ENCODE measurements around the gene TRIM33. TPM values are rescaled to one million over a fixed set of nuclear protein-coding genes. Genes with fewer than 3 reads are reported as not detected.
"Not testable (repeated sequence)": the region's sequence is repeated elsewhere in the genome, so short reads cannot be mapped to it uniquely, and the experiment has no call there.

The TRIM33 gene
- total RNA-seq, 1 donor = 66.4 TPM

DNA sequence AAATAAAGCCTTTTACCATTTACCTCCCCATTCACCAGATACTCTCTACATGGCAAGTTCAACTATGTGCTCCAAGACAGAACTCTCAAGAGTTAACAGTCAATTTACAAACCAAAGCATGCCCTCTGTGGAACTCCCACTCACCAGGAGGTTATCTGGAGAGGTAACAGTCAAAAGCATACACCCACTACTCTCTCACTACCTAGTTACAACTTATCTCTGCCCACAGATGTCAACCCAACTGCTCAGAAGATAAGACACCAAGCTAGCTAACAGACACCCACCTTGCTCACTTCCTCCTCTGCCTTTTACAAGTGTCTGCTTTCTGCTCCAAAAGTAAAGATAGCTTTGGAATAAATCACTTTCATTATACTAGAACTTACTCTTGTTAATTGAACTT is 131.0 kb downstream of the TRIM33 start:
- H3K4me1 ChIP-seq (ENCODE audit: insufficient read depth, low read length) = no peaks in the 10 kb centered on the region
- H3K4me3 ChIP-seq (ENCODE audit: low read length) = no peak overlapping the region
- H3K9me3 ChIP-seq (ENCODE audit: low read depth, low read length) = peaks cover 28% of the 10 kb centered on the region
- no peaks in the 10 kb centered on the region for H3K27me3 ChIP-seq (ENCODE audit: insufficient read depth, low read length)

DNA sequence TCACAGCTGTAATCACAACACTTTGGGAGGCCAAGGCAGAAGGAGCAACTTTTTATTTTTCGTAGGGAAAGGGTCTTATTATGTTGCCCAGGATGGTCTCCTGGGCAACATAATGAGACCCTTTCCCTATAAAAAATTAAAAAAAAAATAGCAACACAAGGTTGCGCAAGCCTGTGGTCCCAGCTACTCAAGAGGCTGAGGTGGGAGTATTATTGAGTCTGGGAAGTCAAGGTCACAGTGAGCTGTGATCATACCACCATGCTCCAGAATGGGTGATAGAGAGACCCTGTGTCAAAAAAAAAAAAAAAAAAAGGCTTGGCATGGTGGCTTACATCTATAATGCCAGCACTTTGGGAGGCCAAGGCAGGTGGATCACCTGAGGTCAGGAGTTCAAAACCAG is 131.6 kb downstream of the TRIM33 start:
- H3K4me1 ChIP-seq (ENCODE audit: insufficient read depth, low read length) = no peaks in the 10 kb centered on the region
- no peaks in the 10 kb centered on the region for H3K27me3 ChIP-seq (ENCODE audit: insufficient read depth, low read length)
- H3K9me3 ChIP-seq (ENCODE audit: low read depth, low read length) = peaks cover 21% of the 10 kb centered on the region
- no peak overlapping the region for H3K4me3 ChIP-seq (ENCODE audit: low read length)

DNA sequence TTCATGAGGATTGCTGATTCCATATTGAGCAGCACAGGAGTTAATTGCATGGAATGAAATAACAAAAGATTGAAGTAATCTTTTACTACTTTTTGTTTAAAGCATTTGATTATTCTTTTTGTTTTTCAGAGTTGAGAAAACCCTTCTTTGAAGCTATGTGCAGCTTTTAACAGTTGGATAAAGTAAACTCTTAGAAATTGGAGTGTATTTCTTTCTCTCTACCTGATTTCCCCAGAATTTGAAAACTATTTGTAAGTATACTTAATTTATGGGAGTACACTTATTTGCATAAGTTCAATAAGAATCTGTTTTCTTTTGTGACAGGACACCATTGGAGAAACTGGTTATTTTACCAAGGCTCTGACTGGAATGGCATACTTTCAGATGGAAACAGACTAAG is 133.6 kb downstream of the TRIM33 start:
- H3K4me3 ChIP-seq (ENCODE audit: low read length) = no peak overlapping the region
- H3K27me3 ChIP-seq (ENCODE audit: insufficient read depth, low read length) = no peaks in the 10 kb centered on the region

DNA sequence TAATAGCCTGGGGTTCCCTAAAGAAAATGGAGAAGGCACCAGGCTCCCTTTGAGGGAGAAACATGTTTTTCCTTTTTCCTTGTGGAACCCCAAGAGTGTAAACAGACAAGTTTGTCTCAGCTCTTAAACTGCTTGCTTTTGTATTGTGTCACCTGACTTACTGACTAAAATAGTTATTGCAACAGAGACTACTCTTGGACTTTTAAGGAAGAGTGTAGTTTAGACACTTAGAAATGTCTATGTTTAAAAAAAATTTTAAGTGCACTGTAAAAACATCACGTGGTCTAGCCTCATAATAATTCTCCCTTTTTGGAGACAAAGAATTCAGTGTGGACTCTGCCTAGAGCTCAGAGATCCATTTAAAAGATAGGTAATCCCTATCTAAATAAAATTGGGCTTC is 141.1 kb downstream of the TRIM33 start:
- Histone ChIP-seq H3K27me3 (ENCODE audit: insufficient read depth, low read length) (no peaks in the 10 kb centered on the region), H3K9me3 (ENCODE audit: low read depth, low read length) (peaks cover 9% of the 10 kb centered on the region), H3K4me1 (ENCODE audit: insufficient read depth, low read length) (no peaks in the 10 kb centered on the region), H3K4me3 (ENCODE audit: low read length) (no peak overlapping the region)

More for the DNA sequence above, 133.6 kb downstream of the TRIM33 start:
- Histone ChIP-seq H3K4me1 (ENCODE audit: insufficient read depth, low read length) (no peaks in the 10 kb centered on the region), H3K9me3 (ENCODE audit: low read depth, low read length) (peaks cover 28% of the 10 kb centered on the region)

DNA sequence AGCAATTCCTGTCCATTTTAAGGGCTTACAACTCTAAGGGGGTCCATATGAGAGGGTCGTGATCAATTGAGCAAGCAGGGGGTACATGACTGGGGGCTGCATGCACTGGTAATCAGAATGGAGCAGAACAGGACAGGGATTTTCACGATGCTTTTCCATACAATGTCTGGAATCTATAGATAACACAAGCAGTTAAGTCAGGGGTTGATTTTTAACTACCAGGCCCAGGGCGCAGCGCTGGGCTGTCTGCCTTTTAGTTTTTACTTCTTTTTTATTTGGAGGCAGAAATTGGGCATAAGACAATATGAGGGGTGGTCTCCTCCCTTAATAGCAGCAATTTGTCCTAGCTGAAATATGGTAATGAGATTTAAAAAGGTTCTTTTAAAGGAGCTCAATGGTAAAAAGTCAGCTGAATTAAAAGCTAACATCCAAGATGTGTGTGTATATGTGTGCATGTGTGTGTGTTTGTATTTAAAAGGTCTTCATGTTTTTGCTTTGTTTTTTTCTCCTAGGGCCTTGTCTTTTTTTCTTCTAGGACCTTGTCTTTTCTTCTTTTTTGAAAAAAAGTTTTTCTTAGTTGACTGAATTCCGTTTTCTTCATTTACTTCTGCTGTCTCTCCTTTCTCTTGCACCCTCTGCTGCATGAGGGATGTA is 141.6 kb downstream of the TRIM33 start:
- not testable (repeated sequence) for H3K4me3 ChIP-seq (ENCODE audit: low read length); H3K4me1 ChIP-seq (ENCODE audit: insufficient read depth, low read length); H3K27me3 ChIP-seq (ENCODE audit: insufficient read depth, low read length); H3K9me3 ChIP-seq (ENCODE audit: low read depth, low read length)

DNA sequence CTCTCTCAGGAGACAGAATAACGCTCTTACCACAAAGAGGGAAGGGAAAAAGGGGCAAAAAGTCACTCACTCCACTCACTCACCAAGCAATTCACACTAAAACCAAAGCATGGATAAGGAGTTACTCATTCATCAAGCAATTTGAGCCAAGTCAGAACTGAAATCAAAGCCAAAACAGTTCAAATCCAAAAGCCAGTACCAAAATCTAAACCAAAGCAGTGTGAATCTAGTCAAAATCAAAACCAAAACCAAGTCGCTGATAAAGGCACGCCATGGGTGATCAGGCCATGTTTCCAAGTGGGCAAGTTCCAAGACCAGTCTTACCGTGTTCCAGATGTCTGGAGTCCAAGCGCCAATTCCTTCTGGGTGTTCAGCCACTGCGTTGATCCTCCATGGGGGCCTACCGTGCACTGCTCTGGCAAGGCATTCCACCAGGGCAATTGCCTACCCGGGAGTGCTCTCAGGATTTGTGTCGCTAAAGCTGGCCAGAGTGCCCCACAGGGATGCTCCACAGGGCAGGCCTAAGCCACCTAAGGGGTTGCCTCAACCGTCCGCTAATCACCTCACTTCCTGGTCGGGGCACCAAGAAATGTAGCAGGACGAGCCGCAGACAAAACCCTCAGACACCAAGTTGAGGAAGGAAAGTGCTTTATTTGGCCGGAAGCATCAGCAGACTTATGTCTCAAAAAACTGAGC is 142.3 kb downstream of the TRIM33 start:
- Histone ChIP-seq H3K27me3 (ENCODE audit: insufficient read depth, low read length) (no peaks in the 10 kb centered on the region), H3K4me3 (ENCODE audit: low read length) (no peak overlapping the region), H3K9me3 (ENCODE audit: low read depth, low read length) (peaks cover 8% of the 10 kb centered on the region), H3K4me1 (ENCODE audit: insufficient read depth, low read length) (no peaks in the 10 kb centered on the region)

DNA sequence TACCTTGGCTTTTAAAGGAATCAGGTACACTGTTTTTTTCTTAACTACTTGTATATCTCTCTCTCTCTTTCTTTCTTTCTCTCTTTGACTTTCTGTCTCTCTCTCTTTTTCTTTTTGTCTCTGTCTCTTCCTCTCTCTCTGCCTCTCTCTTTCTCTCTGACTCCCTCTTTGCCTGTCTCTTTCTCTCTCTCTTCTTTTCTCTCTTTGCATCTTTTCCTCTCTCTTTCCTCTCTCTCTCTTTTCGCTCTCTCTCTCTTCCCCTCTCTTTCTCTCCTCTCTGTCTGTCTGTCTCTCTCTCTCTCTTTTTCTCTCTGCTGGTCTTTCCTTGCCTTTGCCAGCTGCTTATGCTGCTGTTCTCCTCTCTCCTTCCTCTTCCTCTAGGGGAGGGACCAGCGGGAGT is 143.2 kb downstream of the TRIM33 start:
- H3K4me1 ChIP-seq (ENCODE audit: insufficient read depth, low read length) = no peaks in the 10 kb centered on the region
- no peaks in the 10 kb centered on the region for H3K27me3 ChIP-seq (ENCODE audit: insufficient read depth, low read length)
- H3K4me3 ChIP-seq (ENCODE audit: low read length) = no peak overlapping the region
- peaks cover 13% of the 10 kb centered on the region for H3K9me3 ChIP-seq (ENCODE audit: low read depth, low read length)

DNA sequence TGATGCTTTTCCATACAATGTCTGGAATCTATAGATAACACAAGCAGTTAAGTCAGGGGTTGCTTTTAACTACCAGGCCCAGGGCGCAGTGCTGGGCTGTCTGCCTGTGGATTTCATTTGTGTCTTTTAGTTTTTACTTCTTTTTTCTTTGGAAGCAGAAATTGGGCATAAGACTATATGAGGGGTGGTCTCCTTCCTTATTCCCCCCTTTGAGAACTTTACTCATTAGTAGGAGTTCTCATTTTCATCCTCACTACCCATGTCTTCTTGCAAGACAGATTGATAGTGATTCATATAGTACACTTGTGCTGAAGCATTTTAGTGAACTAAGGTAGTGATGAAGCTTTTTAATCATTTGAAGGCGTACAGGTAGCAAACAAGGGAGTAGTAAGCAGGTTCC is 147.8 kb downstream of the TRIM33 start:
- peaks cover 17% of the 10 kb centered on the region for H3K9me3 ChIP-seq (ENCODE audit: low read depth, low read length)
- H3K27me3 ChIP-seq (ENCODE audit: insufficient read depth, low read length); H3K4me1 ChIP-seq (ENCODE audit: insufficient read depth, low read length); H3K4me3 ChIP-seq (ENCODE audit: low read length): not testable (repeated sequence)

DNA sequence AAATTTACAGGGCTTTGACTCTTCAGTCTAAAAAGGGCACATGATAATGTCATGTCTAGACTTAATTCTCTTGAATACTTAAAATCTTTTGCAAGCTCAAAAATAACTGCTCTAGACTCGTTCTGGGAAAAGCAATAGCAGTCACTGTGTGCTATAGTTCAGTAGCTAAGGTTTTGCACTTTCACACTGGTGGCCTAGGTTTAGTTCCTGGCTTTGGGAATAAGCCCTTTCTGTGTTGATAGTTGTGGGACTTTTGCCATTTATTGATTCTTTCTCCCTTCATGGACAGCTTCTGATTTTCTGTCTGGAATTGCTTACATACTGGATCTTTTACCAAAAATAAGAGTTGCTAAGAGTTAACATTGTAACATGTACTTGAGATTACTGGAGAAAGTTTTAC is 151.2 kb downstream of the TRIM33 start:
- Histone ChIP-seq H3K9me3 (ENCODE audit: low read depth, low read length) (peaks cover 17% of the 10 kb centered on the region), H3K4me1 (ENCODE audit: insufficient read depth, low read length) (no peaks in the 10 kb centered on the region), H3K4me3 (ENCODE audit: low read length) (no peak overlapping the region), H3K27me3 (ENCODE audit: insufficient read depth, low read length) (no peaks in the 10 kb centered on the region)

DNA sequence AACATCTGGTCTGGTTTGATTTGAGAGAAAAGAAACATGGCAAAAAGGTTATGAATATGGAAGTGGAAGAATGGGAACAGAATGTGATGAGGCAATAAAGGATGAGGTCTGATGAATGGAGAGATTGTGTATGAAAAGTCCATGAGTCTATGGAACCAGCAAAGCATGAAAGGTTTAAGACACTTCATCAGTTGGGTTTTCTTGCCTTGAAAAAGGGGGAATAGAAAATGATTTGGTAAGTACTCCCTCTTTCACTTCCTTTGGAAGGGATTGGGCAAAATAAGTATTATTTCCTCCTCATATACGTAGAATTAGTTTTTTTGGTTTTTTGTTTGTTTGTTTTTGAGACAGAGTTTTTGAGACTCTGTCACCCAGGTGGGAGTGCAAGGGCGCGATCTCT is 155.8 kb downstream of the TRIM33 start:
- Histone ChIP-seq H3K4me3 (ENCODE audit: low read length) (no peak overlapping the region), H3K9me3 (ENCODE audit: low read depth, low read length) (no peaks in the 10 kb centered on the region), H3K4me1 (ENCODE audit: insufficient read depth, low read length) (peaks cover 5% of the 10 kb centered on the region), H3K27me3 (ENCODE audit: insufficient read depth, low read length) (no peaks in the 10 kb centered on the region)

DNA sequence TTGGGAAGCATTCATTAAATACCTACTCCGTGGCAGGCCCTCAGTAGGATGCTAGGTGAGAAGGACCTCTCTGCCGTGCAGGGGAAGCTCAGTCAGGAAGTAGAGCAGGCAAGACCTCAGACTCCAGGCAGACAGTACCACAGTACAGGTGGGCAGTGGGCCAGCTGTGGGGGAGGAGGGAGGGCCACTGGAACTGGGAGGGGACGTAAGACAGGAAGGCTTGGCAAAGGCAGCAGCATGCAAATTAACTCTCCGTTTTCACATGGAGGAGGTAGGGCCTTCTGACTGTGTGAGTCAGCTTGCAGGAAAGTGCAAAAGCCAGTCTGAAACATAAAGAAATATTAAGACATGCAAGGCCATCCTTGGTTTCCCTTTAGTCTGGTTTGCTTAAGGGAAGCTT is 157.7 kb downstream of the TRIM33 start:
- H3K4me1 ChIP-seq (ENCODE audit: insufficient read depth, low read length) = peaks cover 5% of the 10 kb centered on the region
- H3K9me3 ChIP-seq (ENCODE audit: low read depth, low read length) = no peaks in the 10 kb centered on the region
- no peak overlapping the region for H3K4me3 ChIP-seq (ENCODE audit: low read length)
- H3K27me3 ChIP-seq (ENCODE audit: insufficient read depth, low read length) = no peaks in the 10 kb centered on the region

DNA sequence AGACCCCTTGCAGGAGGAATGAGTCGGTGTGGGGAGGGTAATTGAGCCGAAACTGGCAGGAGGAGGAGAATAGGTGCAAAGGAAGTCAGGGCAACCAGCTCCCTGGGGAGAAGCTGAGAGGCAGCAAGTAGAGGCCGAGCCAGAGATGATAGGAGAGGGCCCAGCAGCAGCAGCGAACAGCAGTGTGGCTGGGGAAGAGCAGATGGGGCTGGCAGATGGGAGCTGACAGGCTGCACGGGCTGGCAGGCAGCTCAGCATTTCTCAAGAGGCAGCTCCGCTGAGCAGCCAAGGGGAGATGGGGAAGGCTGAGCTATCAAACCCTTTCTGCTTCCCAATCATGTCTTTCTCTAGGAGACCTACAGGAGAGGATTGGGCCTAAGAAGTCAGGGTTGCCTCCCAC is 158.2 kb downstream of the TRIM33 start:
- Histone ChIP-seq H3K9me3 (ENCODE audit: low read depth, low read length) (no peaks in the 10 kb centered on the region), H3K27me3 (ENCODE audit: insufficient read depth, low read length) (no peaks in the 10 kb centered on the region), H3K4me3 (ENCODE audit: low read length) (no peak overlapping the region), H3K4me1 (ENCODE audit: insufficient read depth, low read length) (peaks cover 5% of the 10 kb centered on the region)

DNA sequence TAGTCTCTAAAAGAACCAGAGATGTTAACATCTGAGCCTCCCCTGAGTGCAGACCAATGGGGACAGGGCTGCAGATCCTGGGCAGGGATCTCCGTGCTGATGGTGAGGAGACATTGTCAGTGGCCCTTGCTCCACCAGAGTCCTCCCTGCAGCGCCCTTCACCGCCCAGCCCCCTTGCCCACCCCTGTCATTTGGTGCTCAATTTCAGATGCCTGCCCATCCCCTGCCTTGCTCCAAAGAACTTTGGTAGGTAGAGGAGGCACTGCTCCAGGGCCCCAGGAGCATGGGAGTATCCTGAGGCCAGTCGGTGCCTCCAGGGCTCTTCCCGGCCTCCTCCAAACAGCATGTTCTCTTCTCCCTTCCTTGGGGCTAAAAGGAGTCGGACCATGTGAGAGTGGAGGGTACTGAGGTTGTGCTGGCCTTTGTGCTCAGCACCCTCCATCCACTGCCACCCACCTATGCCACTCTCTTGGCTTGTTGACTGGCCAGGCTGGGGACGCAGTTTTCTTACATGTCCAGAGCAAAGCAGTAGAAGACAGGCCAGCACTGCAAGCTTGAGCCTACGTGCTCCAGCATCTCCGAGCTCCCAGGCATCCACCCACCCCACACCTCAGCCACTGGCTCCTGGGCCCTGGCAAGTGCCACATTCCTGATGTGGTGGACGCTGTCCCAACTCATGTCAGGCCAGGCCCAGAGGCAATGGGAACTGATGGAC is 160.1 kb downstream of the TRIM33 start:
- peaks cover 14% of the 10 kb centered on the region for H3K4me1 ChIP-seq (ENCODE audit: insufficient read depth, low read length)
- no peaks in the 10 kb centered on the region for H3K9me3 ChIP-seq (ENCODE audit: low read depth, low read length)
- no peak overlapping the region for H3K4me3 ChIP-seq (ENCODE audit: low read length)
- H3K27me3 ChIP-seq (ENCODE audit: insufficient read depth, low read length) = no peaks in the 10 kb centered on the region

DNA sequence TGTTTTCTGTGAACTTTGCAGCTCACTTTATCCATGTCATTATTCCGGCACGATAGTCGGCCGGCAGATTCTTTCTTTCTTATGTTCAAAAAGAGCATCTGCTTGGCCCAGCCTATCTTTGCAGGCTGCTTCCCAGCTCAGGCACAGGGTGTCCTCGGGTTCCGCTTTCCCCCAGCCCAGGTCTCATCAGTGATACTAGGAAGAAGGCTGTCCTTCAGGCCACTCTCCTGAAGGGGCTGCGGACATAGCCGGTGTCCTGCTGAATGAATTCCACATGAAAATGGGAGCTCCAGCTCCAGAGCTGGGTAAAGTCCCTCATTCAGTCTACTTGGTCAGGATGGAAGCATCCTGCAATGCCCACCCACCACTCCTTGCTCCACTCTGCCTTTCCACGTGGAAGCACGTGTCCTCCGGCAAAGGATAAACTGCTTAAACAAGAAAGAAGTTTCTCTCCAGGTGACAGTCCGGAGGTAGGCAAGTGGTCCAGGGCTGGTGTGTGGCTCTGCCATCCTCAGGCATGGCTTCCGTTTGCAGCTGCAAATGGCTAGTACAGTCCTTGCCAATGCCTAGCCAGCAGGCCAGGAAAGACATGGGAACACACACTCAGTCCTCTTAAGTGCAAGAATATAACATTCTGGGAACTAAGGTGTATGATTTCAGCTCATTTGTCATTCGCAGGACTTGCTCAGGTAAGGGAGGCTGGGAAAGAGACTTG is 161.0 kb downstream of the TRIM33 start:
- Histone ChIP-seq H3K27me3 (ENCODE audit: insufficient read depth, low read length) (no peaks in the 10 kb centered on the region), H3K4me3 (ENCODE audit: low read length) (no peak overlapping the region), H3K4me1 (ENCODE audit: insufficient read depth, low read length) (peaks cover 18% of the 10 kb centered on the region), H3K9me3 (ENCODE audit: low read depth, low read length) (no peaks in the 10 kb centered on the region)

Measured in mononuclear cell (primary cell).